BJ (cell line): ENCODE data around the gene FABP7. TPM values are rescaled to one million over a fixed set of nuclear protein-coding genes. Genes with fewer than 3 reads are reported as not detected.

Source experiments
- CTCF ChIA-PET: fragments of 350-600 bp; formaldehyde crosslinking; extraction: SDS; loops from one replicate; lab custom pipeline; 2021; ENCODE audit warnings: antibody characterized with exemption, inconsistent platforms; lab: Yijun Ruan, JAX
- POLR2A ChIA-PET: fragments of 300-600 bp; sonication (Branson Sonifier 250); formaldehyde crosslinking; extraction: SDS; loops from one replicate; lab custom pipeline; 2021; ENCODE audit warnings: antibody characterized with exemption; lab: Charles Lee
- DNase-seq: peaks from one replicate; pipeline ENCODE4 v3.0.0-alpha.2; 2011; ENCODE audit warnings: low read depth
- H3K27me3 ChIP-seq: 2 replicates; pipeline ENCODE4 v1.6.0; 2011; ENCODE audit warnings: low read length; ENCODE audit not compliant: control insufficient read depth, insufficient read depth
- H3K36me3 ChIP-seq: 2 replicates; pipeline ENCODE4 v1.5.1; 2011; ENCODE audit warnings: low read length; ENCODE audit not compliant: control insufficient read depth, insufficient read depth
- H3K4me3 ChIP-seq: 2 replicates; pipeline ENCODE4 v1.5.1; 2011; ENCODE audit warnings: low read depth, mild to moderate bottlenecking, control low read depth, low read length
- polyA plus RNA-seq: library from polyadenylated mRNA; depleted of rRNA; stranded (reverse); fragments of >200 nt; gene quantifications from 2 replicates; pipeline ENCODE4 v1.2.3, GENCODE V29; 2011
- TF ChIP-seq, protein P1 (sequence below): IDR thresholded peaks from 2 replicates; pipeline ENCODE4 v1.5.1; 2011; ENCODE audit warnings: low read depth, mild to moderate bottlenecking, control low read depth, inconsistent platforms, low read length, moderate library complexity; ENCODE audit not compliant: insufficient read depth

The FABP7 gene
- polyA plus RNA-seq, 1 experiment = not detected

DNA sequence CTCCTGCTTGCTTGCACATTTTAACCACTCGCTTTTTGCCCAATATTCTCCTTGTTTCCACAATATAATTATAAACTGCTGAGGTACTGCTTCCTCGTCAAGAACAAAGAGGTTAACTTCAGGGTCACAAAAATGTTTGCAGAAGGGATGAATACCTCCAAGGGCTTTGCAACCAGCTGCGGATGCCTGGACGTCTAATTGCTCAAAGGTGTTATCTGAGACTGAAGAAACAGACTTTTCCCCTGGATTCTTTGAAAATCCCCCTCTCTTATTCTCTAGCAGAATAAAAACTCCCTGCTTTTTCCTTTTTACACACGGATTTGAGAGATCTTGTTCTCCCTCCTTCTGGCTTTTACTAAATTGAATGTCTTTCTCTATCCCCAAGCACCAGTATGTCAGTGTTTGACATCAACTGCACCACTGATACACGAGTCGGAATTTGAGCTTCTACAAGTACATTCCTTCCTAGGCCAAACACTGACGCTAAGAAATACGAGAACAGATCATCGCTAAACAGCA is 9.2 kb downstream of the FABP7 start:
- TF ChIP-seq, protein P1, sequence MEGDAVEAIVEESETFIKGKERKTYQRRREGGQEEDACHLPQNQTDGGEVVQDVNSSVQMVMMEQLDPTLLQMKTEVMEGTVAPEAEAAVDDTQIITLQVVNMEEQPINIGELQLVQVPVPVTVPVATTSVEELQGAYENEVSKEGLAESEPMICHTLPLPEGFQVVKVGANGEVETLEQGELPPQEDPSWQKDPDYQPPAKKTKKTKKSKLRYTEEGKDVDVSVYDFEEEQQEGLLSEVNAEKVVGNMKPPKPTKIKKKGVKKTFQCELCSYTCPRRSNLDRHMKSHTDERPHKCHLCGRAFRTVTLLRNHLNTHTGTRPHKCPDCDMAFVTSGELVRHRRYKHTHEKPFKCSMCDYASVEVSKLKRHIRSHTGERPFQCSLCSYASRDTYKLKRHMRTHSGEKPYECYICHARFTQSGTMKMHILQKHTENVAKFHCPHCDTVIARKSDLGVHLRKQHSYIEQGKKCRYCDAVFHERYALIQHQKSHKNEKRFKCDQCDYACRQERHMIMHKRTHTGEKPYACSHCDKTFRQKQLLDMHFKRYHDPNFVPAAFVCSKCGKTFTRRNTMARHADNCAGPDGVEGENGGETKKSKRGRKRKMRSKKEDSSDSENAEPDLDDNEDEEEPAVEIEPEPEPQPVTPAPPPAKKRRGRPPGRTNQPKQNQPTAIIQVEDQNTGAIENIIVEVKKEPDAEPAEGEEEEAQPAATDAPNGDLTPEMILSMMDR = no peak
- POLR2A ChIA-PET = interaction anchor here (1.2 to 1.6 kb wide), 2 partner anchors 10 to 13 kb away, joined by 9 to 12 read pairs; no protein-coding TSS in a partner anchor

DNA sequence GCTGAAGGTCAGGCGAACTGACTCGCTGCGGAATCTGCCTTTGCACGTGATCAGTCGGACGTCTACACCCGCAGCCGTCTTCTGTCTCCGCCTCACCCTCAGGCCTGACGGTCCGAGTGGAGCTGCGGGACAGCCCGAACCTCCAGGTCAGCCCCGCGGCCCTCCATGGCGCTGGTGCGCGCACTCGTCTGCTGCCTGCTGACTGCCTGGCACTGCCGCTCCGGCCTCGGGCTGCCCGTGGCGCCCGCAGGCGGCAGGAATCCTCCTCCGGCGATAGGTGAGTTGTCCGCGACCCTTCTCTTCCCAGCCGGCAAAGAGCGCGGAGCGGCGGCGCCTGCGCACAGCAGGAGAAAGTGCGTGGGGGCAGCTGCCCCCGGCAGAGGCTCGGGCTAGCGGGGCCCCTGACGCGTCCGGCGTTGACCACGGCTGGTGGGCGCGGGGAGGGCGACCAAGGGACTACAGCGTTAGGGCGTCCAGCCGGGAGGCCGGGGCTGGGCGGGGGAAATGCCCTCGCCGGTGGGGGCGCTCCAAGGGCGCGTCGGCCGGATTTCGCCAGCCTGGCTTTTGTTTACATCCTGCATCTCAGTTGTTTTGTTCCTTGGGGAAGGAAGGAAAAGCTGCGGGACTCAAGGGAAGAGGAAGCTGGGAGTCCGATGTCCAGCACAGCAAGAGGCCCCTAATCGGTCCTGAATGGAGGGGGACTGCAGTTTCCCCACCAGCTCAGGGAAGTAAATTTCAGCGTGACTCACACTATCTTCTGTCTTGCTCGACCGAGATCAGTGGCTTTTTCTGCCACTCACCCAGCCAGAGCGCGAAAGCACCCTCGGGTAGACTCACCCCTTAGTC is 9.9 kb downstream of the FABP7 start, which contains the start of gene SMPDL3A:
Gene SMPDL3A, plus strand, starts transcription at position 77 of the 846 bp plus-strand sequence. Its CDS starts 89 bp downstream, at position 166.
- ChIA-PET CTCF (interaction anchor here (0.9 to 2.9 kb wide), 14 partner anchors 10 to 62 kb away, joined by 3 to 26 read pairs (median 6); partner anchors contain the start of gene FABP7), POLR2A (interaction anchor here (1.2 to 1.6 kb wide), 2 partner anchors 9 to 12 kb away, joined by 9 to 12 read pairs; no protein-coding TSS in a partner anchor)
- peak; percentile 16 for DNase-seq
- TF ChIP-seq, protein P1 = peak; percentile 50
- Histone ChIP-seq H3K36me3 (no peaks in the 10 kb centered on the region), H3K4me3 (peak within 1 kb of the TSS; percentile 80), H3K27me3 (no peaks in the 10 kb centered on the region; the same call in 1 of the 2 replicates)

More for the DNA sequence above, 9.2 kb downstream of the FABP7 start:
- CTCF ChIA-PET = interaction anchor here (1.2 to 2.9 kb wide), 10 partner anchors 11 to 61 kb away, joined by 3 to 26 read pairs (median 10); no protein-coding TSS in a partner anchor
- H3K36me3 ChIP-seq = no peaks in the 10 kb centered on the region
- no peaks in the 10 kb centered on the region; the same call in 1 of the 2 replicates for H3K27me3 ChIP-seq
- peak; percentile 40 for DNase-seq
- H3K4me3 ChIP-seq = peak overlapping the region; percentile 80

DNA sequence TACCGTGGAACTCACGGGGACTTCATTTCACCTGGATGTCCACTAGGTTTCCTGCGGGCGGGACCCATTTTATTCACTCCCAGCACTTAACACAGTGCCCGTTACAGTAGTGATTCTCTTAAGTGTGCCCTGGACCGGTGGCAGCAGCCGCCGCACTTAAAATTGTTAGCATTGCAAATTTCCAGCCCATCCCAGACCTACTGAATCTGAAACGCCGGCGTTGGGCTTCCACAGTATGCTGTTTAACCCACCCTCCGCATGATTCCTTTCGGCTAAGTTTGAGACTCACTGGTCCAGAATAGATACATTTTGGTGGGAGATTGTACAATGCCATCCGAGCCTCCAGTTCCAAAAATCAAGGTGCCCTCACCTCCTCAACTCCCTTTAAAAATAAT is 10.5 kb downstream of the FABP7 start:
- DNase-seq = no peak
- H3K27me3 ChIP-seq = no peaks in the 10 kb centered on the region; the same call in 1 of the 2 replicates
- ChIA-PET POLR2A (interaction anchor here (1.2 to 1.6 kb wide), 2 partner anchors 8 to 12 kb away, joined by 9 to 12 read pairs; no protein-coding TSS in a partner anchor), CTCF (interaction anchor here (0.9 to 2.6 kb wide), 13 partner anchors 10 to 58 kb away, joined by 3 to 26 read pairs (median 6); partner anchors contain the start of gene FABP7)
- TF ChIP-seq, protein P1 = no peak
- H3K36me3 ChIP-seq = no peaks in the 10 kb centered on the region
- peak overlapping the region; percentile 80 for H3K4me3 ChIP-seq

DNA sequence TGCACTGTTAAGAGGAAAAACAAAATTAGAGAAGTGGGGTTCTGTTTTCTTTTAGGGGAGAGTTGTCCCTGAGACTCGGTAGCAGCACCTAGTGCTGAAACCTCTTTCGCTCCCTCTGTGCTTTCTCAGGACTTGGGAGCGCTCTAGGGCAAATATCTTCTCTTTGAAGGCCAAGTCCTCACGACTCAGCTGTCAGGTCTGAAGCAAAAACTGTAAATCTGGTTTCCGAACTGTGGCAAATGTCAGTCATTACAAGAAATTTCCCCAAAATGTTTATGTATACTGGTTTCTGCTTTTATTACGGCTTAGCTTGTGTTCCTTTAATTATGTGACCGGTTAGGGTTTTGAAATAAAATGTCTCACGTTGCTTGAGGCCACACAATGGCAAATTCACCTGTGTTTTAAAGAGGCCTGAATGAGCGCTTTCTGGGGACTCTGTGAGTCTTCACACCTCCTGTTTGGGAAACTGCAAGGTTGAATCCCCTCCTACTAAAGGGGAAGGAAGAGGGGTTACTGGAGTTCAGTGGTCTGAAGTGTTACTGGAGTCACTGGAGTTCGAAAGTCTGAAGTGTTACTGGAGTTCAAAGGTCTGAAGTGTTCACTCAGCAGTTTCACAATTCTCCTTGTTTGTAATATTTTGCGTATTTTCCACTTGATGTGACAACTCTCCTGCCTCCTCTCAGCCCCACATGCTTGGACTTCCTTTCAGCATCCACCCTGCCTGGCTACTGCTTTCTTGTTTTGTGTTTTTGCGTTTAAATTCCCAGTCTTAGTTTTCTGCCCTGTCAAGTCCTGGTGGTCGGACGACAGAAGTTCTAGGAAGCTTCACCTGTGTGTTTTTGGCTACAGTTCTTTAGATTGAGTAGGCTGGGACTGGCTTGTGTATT is 11.2 kb downstream of the FABP7 start:
- Histone ChIP-seq H3K4me3 (peak overlapping the region; percentile 80), H3K27me3 (no peaks in the 10 kb centered on the region), H3K36me3 (no peaks in the 10 kb centered on the region)
- TF ChIP-seq, protein P1 = no peak
- ChIA-PET POLR2A (no interaction called here), CTCF (interaction anchor here (1.5 to 2.6 kb wide), 6 partner anchors 9 to 49 kb away, joined by 4 to 26 read pairs (median 9); partner anchors contain the start of gene FABP7)
- DNase-seq = no peak
